HL-60 (cell line): ENCODE results near the gene GLMP.

ENCODE experiments used
- DNase-seq, 2 experiments: peaks; one replicate each; pipeline ENCODE4 v3.0.0-alpha.2; 2010 to 2020; ENCODE audit warnings: low read depth in 1 of 2, low spot score in 1 of 2
- H3K27ac ChIP-seq: fragments of 250-450 bp; sonication (Bioruptor Pico); replicated peaks from 2 replicates; pipeline ENCODE4 v1.5.1; 2020; ENCODE audit warnings: mild to moderate bottlenecking, moderate library complexity
- H3K27me3 ChIP-seq: fragments of 250-450 bp; sonication (Bioruptor Pico); 2 replicates; pipeline ENCODE4 v1.5.1; 2021; ENCODE audit warnings: mild to moderate bottlenecking, moderate library complexity; ENCODE audit not compliant: insufficient read depth, poor library complexity, severe bottlenecking
- H3K4me3 ChIP-seq: replicated peaks from 2 replicates; pipeline ENCODE4 v1.5.1; 2011; ENCODE audit warnings: mild to moderate bottlenecking, control low read depth, low read length; ENCODE audit not compliant: insufficient read depth
- CTCF ChIP-seq: IDR thresholded peaks from one replicate; pipeline ENCODE4 v1.5.1; 2011; ENCODE audit warnings: low read length, control low read depth, inconsistent platforms; ENCODE audit not compliant: insufficient read depth
- GABPA ChIP-seq: IDR thresholded peaks from 2 replicates; pipeline ENCODE4 v1.6.1; 2012; ENCODE audit warnings: low read depth
- POLR2AphosphoS5 ChIP-seq: IDR thresholded peaks from 2 replicates; pipeline ENCODE4 v1.6.1; 2012; ENCODE audit warnings: low read depth
- REST ChIP-seq: IDR thresholded peaks from 2 replicates; pipeline ENCODE4 v1.6.1; 2012; ENCODE audit warnings: low read depth; ENCODE audit not compliant: insufficient replicate concordance
- SPI1 ChIP-seq: IDR thresholded peaks from 2 replicates; pipeline ENCODE4 v1.6.1; 2012; ENCODE audit warnings: low read depth, mild to moderate bottlenecking, borderline replicate concordance

Gene GLMP

GRCh38 chr1:156283521-156283920 is 12.0 kb downstream of the GLMP start:
- Histone ChIP-seq H3K27me3 (no peaks in the 10 kb centered on the region), H3K4me3 (peak overlapping the region; percentile 82), H3K27ac (peak overlapping the region; percentile 90)
- no peak for TF ChIP-seq REST
- no peak for TF ChIP-seq GABPA
- no peak for TF ChIP-seq CTCF
- TF ChIP-seq SPI1, result no peak
- no peak for TF ChIP-seq POLR2AphosphoS5
- DNase-seq, result no peak

GRCh38 chr1:156282479-156283222 is 12.8 kb downstream of the GLMP start, which contains the start of gene SMG5:
Gene SMG5, minus strand, starts transcription at chr1:156282825. Its CDS starts 145 bp downstream, at chr1:156282680.
- TF ChIP-seq GABPA (peak; percentile 79), CTCF (no peak), REST (peak; percentile 56), SPI1 (peak; percentile 53; the same call in 1 of the 2 replicates), POLR2AphosphoS5 (peak; percentile 91; the same call in 1 of the 2 replicates)

GRCh38 chr1:156281693-156282478 is 13.6 kb downstream of the GLMP start:
- TF ChIP-seq SPI1 (peak; percentile 33; the same call in 1 of the 2 replicates), GABPA (no peak)
- Histone ChIP-seq H3K27me3 (no peaks in the 10 kb centered on the region), H3K4me3 (peak overlapping the region; percentile 82), H3K27ac (peak overlapping the region; percentile 90)
- peak; percentile 35 to 45 for DNase-seq

More at GRCh38 chr1:156282479-156283222, 12.8 kb downstream of the GLMP start, which contains the start of gene SMG5:
- Histone ChIP-seq H3K4me3 (peak within 1 kb of the TSS; percentile 82), H3K27me3 (no peaks in the 10 kb centered on the region), H3K27ac (peak within 1 kb of the TSS; percentile 90)
- peak; percentile 82 to 99 for DNase-seq

- Histone ChIP-seq H3K27me3 (no peaks in the 10 kb centered on the region), H3K27ac (peak overlapping the region; percentile 90), H3K4me3 (peak overlapping the region; percentile 82)
- peak; percentile 35 to 57 for DNase-seq
- TF ChIP-seq REST, result no peak
- TF ChIP-seq CTCF, result no peak
- no peak for TF ChIP-seq GABPA
- no peak for TF ChIP-seq POLR2AphosphoS5
Observed at GRCh38 chr1:156281281-156281680, 14.2 kb downstream of the GLMP start.
